ENCODE results near the gene EZR. TPM values are rescaled to one million over a fixed set of nuclear protein-coding genes. Genes with fewer than 3 reads are reported as not detected.

EZR gene
- polyA plus RNA-seq, 3 donors = 68.1 to 95.8 (median 86.3) TPM

DNA sequence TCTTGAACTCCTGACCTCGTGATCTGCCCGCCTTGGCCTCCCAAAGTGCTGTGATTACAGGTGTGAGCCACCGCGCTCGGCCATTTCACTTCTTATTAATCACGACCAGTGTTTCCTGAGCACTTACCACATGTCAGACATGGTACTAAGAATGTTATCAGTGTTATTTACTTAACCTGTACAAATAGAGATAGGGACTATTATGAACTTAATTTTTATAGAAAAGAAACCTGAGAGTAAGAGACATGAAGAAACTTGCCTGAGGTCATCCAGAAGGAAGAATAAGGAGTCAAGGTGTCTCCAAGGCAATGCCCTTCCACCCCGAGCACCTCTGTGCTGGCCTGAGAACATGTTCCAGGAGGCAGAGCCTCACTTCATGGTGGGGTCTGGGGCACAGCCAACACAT, 29.3 kb upstream of the EZR start:
- no peak overlapping the region for H2AFZ ChIP-seq (ENCODE audit: insufficient read depth, low read depth, low read length, poor library complexity, severe bottlenecking)
- peaks cover 50 to 74% of the 10 kb centered on the region in 2 donors for H3K4me1 ChIP-seq (ENCODE audit: control insufficient read depth in 1 of 2, insufficient read depth in 2 of 2, low read length in 2 of 2)
- no peak overlapping the region for H3K4me3 Mint-ChIP-seq
- peaks cover 50% of the 10 kb centered on the region for H3K4me1 Mint-ChIP-seq
- no peaks in the 10 kb centered on the region for H3K27me3 ChIP-seq (ENCODE audit: control insufficient read depth in 2 of 2, insufficient read depth in 2 of 2, low read length in 2 of 2)
- peaks cover 0 to 2% (median 0%) of the 10 kb centered on the region in 7 donors for H3K9me3 Mint-ChIP-seq
- no peak overlapping the region for H3K27ac ChIP-seq (ENCODE audit: low read depth in 1 of 2, low read length in 2 of 2)
- H3K79me2 ChIP-seq (ENCODE audit: insufficient read depth, low read length) = no peaks in the 10 kb centered on the region
- peak overlapping the region; percentile 45 to 100 (median 99) for H3K27ac Mint-ChIP-seq
- no peak overlapping the region for H3K4me3 ChIP-seq (replicated peaks in 1 of 3; ENCODE audit: low read depth in 2 of 3, low read length in 3 of 3)
- H3K9me3 ChIP-seq (replicated peaks in 1 of 2; ENCODE audit: control insufficient read depth in 1 of 2, insufficient read depth in 1 of 2, low read length in 2 of 2) = no peaks in the 10 kb centered on the region
- H3K27me3 Mint-ChIP-seq (ENCODE audit: low read depth in 3 of 3) = no peaks in the 10 kb centered on the region
- H3K9ac ChIP-seq (ENCODE audit: insufficient read depth, low read length, poor library complexity, severe bottlenecking) = no peak overlapping the region
- no peaks in the 10 kb centered on the region for H3K36me3 Mint-ChIP-seq
- WGBS (ENCODE audit: insufficient coverage) = no CpG with 5 or more reads among the region's 7 CpGs
- H4K20me1 ChIP-seq (ENCODE audit: insufficient read depth, low read length) = no peaks in the 10 kb centered on the region
- H3K4me2 ChIP-seq (replicated peaks; ENCODE audit: extremely low read depth, low read length, poor library complexity, severe bottlenecking) = no peak overlapping the region
- H3K36me3 ChIP-seq (replicated peaks in 1 of 2; ENCODE audit: control insufficient read depth in 1 of 2, insufficient read depth in 2 of 2, low read length in 2 of 2) = no peaks in the 10 kb centered on the region
- TF ChIP-seq, protein P1, sequence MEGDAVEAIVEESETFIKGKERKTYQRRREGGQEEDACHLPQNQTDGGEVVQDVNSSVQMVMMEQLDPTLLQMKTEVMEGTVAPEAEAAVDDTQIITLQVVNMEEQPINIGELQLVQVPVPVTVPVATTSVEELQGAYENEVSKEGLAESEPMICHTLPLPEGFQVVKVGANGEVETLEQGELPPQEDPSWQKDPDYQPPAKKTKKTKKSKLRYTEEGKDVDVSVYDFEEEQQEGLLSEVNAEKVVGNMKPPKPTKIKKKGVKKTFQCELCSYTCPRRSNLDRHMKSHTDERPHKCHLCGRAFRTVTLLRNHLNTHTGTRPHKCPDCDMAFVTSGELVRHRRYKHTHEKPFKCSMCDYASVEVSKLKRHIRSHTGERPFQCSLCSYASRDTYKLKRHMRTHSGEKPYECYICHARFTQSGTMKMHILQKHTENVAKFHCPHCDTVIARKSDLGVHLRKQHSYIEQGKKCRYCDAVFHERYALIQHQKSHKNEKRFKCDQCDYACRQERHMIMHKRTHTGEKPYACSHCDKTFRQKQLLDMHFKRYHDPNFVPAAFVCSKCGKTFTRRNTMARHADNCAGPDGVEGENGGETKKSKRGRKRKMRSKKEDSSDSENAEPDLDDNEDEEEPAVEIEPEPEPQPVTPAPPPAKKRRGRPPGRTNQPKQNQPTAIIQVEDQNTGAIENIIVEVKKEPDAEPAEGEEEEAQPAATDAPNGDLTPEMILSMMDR (IDR thresholded peaks at IDR 0.05) = no peak
- DNase-seq = no peak
- intact Hi-C loops (cut with micrococcal nuclease) = no loop called here

DNA sequence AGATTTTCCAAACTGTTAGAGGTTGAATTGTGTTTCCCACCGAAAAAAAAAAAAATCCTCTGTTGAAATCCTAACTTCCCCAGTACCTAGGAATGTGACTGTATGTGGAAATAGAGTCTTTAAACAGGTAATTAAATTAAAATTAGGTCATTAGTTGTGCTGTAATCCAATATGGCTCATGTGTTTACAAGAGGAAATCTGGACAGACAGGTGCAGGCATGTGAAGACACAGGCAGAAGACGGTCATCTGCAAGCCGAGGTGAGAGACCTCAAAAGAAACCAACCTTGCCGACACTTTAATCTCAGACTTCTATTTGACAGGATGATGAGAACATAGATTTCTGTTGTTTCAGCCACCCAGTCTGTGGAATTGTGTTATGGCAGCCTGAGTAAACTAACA, 28.6 kb upstream of the EZR start:
- no peak for DNase-seq
- TF ChIP-seq, protein P1 (IDR thresholded peaks at IDR 0.05) = no peak
- Histone ChIP-seq H2AFZ (ENCODE audit: insufficient read depth, low read depth, low read length, poor library complexity, severe bottlenecking) (no peak overlapping the region), H3K4me1 (ENCODE audit: control insufficient read depth in 1 of 2, insufficient read depth in 2 of 2, low read length in 2 of 2) (peaks cover 50 to 74% of the 10 kb centered on the region in 2 donors), H3K36me3 (replicated peaks in 1 of 2; ENCODE audit: control insufficient read depth in 1 of 2, insufficient read depth in 2 of 2, low read length in 2 of 2) (no peaks in the 10 kb centered on the region), H3K4me2 (replicated peaks; ENCODE audit: extremely low read depth, low read length, poor library complexity, severe bottlenecking) (no peak overlapping the region), H3K79me2 (ENCODE audit: insufficient read depth, low read length) (no peaks in the 10 kb centered on the region), H3K27me3 (ENCODE audit: control insufficient read depth in 2 of 2, insufficient read depth in 2 of 2, low read length in 2 of 2) (no peaks in the 10 kb centered on the region), H3K9me3 (replicated peaks in 1 of 2; ENCODE audit: control insufficient read depth in 1 of 2, insufficient read depth in 1 of 2, low read length in 2 of 2) (no peaks in the 10 kb centered on the region), H4K20me1 (ENCODE audit: insufficient read depth, low read length) (no peaks in the 10 kb centered on the region), H3K4me3 (replicated peaks in 1 of 3; ENCODE audit: low read depth in 2 of 3, low read length in 3 of 3) (no peak overlapping the region), H3K9ac (ENCODE audit: insufficient read depth, low read length, poor library complexity, severe bottlenecking) (no peak overlapping the region), H3K27ac (ENCODE audit: low read depth in 1 of 2, low read length in 2 of 2) (no peak overlapping the region)
- Mint-ChIP-seq H3K27ac (peak overlapping the region in 5 of 7 donors; percentile 41 to 91 (median 75)), H3K4me3 (no peak overlapping the region), H3K27me3 (ENCODE audit: low read depth in 3 of 3) (no peaks in the 10 kb centered on the region), H3K4me1 (peaks cover 57% of the 10 kb centered on the region), H3K36me3 (no peaks in the 10 kb centered on the region), H3K9me3 (peaks cover 0 to 2% (median 0%) of the 10 kb centered on the region in 7 donors)
- intact Hi-C loops (cut with micrococcal nuclease) = no loop called here
- WGBS (ENCODE audit: insufficient coverage) = no CpG with 5 or more reads among the region's 4 CpGs
